SK-N-MC (cell line): Measurements from ENCODE around the gene PPHLN1.

Experiments used
- EZH2 ChIP-seq: fragments of 200-600 bp; sonication (generic); IDR thresholded peaks from one replicate; pipeline ENCODE4 v1.6.1; 2017; ENCODE audit warnings: antibody characterized with exemption
- POLR2AphosphoS5 ChIP-seq: IDR thresholded peaks from 2 replicates; pipeline ENCODE4 v1.6.1; 2012; ENCODE audit warnings: mild to moderate bottlenecking, low read depth, low read length, borderline replicate concordance

GRCh38 chr12:42281278-42281677 is 44.7 kb upstream of the PPHLN1 start:
- no peak for TF ChIP-seq POLR2AphosphoS5
- TF ChIP-seq EZH2, result no peak
